ENCODE measurements around the gene MINK1.

DNA sequence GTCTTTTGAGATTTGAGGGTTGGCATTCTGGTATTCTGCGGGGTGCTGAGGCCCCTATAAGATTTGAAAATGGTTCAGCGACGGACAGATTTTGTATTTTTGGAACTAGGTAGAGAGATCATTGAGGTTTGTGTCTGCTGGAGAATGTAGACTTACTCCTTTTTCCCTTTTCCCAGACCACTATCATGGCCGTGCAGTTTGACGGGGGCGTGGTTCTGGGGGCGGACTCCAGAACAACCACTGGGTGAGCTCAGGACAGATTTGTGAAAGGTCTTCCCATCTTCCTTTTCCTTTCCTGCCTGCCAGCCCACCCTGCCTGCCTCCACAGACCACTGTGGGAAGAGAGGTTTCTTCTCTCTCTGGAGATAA lies 36.6 kb upstream of the MINK1 start:
- TF ChIP-seq, protein P1, sequence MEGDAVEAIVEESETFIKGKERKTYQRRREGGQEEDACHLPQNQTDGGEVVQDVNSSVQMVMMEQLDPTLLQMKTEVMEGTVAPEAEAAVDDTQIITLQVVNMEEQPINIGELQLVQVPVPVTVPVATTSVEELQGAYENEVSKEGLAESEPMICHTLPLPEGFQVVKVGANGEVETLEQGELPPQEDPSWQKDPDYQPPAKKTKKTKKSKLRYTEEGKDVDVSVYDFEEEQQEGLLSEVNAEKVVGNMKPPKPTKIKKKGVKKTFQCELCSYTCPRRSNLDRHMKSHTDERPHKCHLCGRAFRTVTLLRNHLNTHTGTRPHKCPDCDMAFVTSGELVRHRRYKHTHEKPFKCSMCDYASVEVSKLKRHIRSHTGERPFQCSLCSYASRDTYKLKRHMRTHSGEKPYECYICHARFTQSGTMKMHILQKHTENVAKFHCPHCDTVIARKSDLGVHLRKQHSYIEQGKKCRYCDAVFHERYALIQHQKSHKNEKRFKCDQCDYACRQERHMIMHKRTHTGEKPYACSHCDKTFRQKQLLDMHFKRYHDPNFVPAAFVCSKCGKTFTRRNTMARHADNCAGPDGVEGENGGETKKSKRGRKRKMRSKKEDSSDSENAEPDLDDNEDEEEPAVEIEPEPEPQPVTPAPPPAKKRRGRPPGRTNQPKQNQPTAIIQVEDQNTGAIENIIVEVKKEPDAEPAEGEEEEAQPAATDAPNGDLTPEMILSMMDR (conservative IDR thresholded peaks at IDR 0.05 in 1 of 2, IDR thresholded peaks at IDR 0.05 in 1 of 2; ENCODE audit: extremely low read depth in 1 of 2, insufficient read depth in 1 of 2, low read depth in 1 of 2, low read length in 2 of 2): no peak
- TF ChIP-seq EZH2 (IDR thresholded peaks at IDR 0.05; ENCODE audit: borderline replicate concordance, low read length): no peak

Data from mammary epithelial cell (primary cell).